HL-60 (cell line): ENCODE measurements around the gene BAIAP2L1.

Experiments
- DNase-seq, 2 experiments: peaks; one replicate each; pipeline ENCODE4 v3.0.0-alpha.2; 2010 to 2020; ENCODE audit warnings: low read depth in 1 of 2, low spot score in 1 of 2
- H3K27ac ChIP-seq: fragments of 250-450 bp; sonication (Bioruptor Pico); replicated peaks from 2 replicates; pipeline ENCODE4 v1.5.1; 2020; ENCODE audit warnings: mild to moderate bottlenecking, moderate library complexity
- H3K27me3 ChIP-seq: fragments of 250-450 bp; sonication (Bioruptor Pico); 2 replicates; pipeline ENCODE4 v1.5.1; 2021; ENCODE audit warnings: mild to moderate bottlenecking, moderate library complexity; ENCODE audit not compliant: insufficient read depth, poor library complexity, severe bottlenecking
- H3K4me3 ChIP-seq: replicated peaks from 2 replicates; pipeline ENCODE4 v1.5.1; 2011; ENCODE audit warnings: mild to moderate bottlenecking, control low read depth, low read length; ENCODE audit not compliant: insufficient read depth
- CTCF ChIP-seq: IDR thresholded peaks from one replicate; pipeline ENCODE4 v1.5.1; 2011; ENCODE audit warnings: low read length, control low read depth, inconsistent platforms; ENCODE audit not compliant: insufficient read depth
- GABPA ChIP-seq: IDR thresholded peaks from 2 replicates; pipeline ENCODE4 v1.6.1; 2012; ENCODE audit warnings: low read depth
- POLR2AphosphoS5 ChIP-seq: IDR thresholded peaks from 2 replicates; pipeline ENCODE4 v1.6.1; 2012; ENCODE audit warnings: low read depth
- REST ChIP-seq: IDR thresholded peaks from 2 replicates; pipeline ENCODE4 v1.6.1; 2012; ENCODE audit warnings: low read depth; ENCODE audit not compliant: insufficient replicate concordance
- SPI1 ChIP-seq: IDR thresholded peaks from 2 replicates; pipeline ENCODE4 v1.6.1; 2012; ENCODE audit warnings: low read depth, mild to moderate bottlenecking, borderline replicate concordance

Gene BAIAP2L1

GRCh38 chr7:98294326-98294725 is 106.6 kb downstream of the BAIAP2L1 start:
- TF ChIP-seq GABPA (no peak), SPI1 (no peak), POLR2AphosphoS5 (no peak), CTCF (no peak), REST (no peak)
- H3K27ac ChIP-seq = no peak overlapping the region
- peak in 1 of 2 experiments; percentile 12 for DNase-seq
- no peak overlapping the region for H3K4me3 ChIP-seq
- no peaks in the 10 kb centered on the region for H3K27me3 ChIP-seq

DNA sequence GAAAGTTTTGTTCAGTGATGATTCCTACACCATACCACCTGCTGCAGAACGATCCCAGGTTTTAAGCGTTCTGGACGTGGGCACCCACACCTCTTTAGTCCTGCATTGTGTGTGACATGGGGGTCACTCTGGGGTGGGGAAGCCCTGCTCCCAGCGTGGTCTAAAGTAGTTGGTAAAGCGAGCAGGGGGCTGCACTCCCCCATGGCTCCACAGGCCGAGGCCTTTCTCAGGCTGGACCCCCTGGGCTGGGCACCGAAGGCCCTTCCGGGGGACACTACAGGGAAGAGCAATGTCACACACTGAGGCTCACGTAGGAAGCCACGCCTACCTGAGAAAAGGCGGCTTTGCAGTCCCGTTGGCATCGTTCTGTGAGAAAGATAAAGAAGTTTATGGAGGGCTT is 107.1 kb downstream of the BAIAP2L1 start:
- no peak overlapping the region for H3K4me3 ChIP-seq
- DNase-seq = no peak
- no peak overlapping the region for H3K27ac ChIP-seq
- H3K27me3 ChIP-seq = no peaks in the 10 kb centered on the region
- TF ChIP-seq REST = no peak
- no peak for TF ChIP-seq POLR2AphosphoS5
- no peak for TF ChIP-seq CTCF
- TF ChIP-seq SPI1 = no peak
- TF ChIP-seq GABPA = no peak

- Histone ChIP-seq H3K27me3 (no peaks in the 10 kb centered on the region), H3K4me3 (no peak overlapping the region), H3K27ac (no peak overlapping the region)
- no peak for TF ChIP-seq CTCF
- no peak for TF ChIP-seq REST
- TF ChIP-seq SPI1 = no peak
- TF ChIP-seq POLR2AphosphoS5 = no peak
- no peak for TF ChIP-seq GABPA
- no peak for DNase-seq
Observed at GRCh38 chr7:98293265-98293664, 107.6 kb downstream of the BAIAP2L1 start.
